8988T (cell line): ENCODE results near the gene ATF6.

ENCODE experiments used
- DNase-seq: peaks from one replicate; pipeline ENCODE4 v3.0.0; 2011

ATF6 gene

DNA sequence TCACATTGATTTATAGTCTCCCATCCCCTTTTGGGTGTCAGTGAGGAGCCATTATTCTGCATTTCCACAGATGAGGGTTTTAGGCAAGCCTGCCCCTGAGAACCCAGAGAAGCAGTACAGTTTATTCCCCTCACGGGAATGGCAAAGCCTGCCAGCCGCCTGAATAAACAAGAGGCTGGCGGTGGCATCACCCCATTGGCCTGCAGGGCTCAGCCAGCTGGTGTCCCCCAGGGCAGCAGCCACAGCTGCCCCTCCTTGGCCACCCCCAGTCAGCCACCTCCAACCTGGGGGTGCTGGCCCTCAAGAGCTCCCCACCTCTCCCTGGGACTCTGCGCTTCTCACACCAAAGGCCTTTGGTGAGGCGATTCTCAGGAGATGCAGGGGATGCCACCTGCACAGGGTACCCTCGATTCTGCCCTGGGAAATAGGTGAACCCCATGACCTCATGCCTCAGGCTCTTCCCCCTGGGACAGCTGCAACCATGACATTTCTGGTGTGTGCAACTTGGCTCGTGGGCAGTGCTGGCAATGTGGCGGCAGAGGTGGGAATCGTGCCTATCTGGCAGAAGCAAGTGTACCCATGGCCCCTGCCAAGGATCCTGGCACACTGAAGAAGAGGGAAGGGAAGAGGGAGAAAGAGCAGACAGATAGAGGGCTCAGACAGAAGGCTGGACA, 243.5 kb downstream of the ATF6 start:
- no peak for DNase-seq

DNA sequence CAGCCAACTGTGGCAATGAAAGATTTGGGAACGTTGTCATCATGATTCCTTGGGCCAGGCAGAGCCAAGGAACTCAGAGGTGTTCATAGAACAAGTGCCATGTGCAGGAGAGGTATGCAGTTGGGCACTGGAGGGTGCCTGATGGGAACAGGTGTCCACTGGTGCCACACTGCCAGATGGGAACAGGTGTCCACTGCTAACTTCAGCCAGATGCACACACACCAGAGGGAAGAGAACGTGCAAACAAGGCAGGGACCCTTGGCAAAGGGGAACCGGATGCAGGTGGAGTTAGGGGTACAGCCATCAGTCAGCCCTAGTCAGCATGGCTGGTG, 244.0 kb downstream of the ATF6 start:
- no peak for DNase-seq

DNA sequence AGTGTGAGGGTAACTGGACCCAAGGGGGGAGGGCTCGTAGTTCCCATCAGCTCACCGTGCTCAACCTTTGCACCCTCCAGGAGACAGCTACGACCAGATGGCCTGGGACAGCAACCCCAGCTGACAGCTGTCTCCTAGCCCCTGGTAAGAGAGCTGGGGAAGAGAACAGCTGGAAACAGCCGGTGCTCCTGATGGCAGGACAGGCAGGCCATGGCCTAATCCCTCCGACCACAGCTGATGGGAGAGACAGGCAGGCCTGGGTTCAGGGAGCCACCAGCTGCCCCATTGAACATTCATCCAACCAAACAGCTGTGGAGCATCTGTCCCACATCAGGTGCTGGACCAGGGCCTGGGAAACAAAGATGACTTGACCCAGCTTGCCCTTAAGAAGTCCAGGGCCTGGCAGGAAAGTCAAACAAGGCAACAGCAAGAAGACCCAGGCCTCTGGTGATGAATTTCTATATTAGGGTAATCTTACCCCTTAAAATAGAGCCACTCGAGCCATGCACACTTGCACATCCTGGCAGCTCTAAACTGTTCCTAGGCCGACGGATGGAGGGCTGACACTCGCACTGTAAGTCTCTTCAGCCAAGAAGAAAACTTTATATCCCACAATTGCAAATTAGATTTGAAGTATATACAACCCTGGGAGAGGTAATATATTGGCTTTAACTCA, 245.4 kb downstream of the ATF6 start:
- DNase-seq: no peak

GRCh38 chr1:162013289-162013688, 247.2 kb downstream of the ATF6 start:
- DNase-seq: no peak
